Camera-type eye (tissue), 1 donor: Measurements from ENCODE around the gene MILR1. TPM values are rescaled to one million over a fixed set of nuclear protein-coding genes. Genes with fewer than 3 reads are reported as not detected.

Experiments
- total RNA-seq: library from RNA; depleted of rRNA; stranded (reverse); fragments of >200 nt; gene quantifications from one replicate; pipeline ENCODE4 v1.2.3, GENCODE V29; 2014

Gene MILR1, protein sequence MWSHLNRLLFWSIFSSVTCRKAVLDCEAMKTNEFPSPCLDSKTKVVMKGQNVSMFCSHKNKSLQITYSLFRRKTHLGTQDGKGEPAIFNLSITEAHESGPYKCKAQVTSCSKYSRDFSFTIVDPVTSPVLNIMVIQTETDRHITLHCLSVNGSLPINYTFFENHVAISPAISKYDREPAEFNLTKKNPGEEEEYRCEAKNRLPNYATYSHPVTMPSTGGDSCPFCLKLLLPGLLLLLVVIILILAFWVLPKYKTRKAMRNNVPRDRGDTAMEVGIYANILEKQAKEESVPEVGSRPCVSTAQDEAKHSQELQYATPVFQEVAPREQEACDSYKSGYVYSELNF
- total RNA-seq: 2.0 TPM

DNA sequence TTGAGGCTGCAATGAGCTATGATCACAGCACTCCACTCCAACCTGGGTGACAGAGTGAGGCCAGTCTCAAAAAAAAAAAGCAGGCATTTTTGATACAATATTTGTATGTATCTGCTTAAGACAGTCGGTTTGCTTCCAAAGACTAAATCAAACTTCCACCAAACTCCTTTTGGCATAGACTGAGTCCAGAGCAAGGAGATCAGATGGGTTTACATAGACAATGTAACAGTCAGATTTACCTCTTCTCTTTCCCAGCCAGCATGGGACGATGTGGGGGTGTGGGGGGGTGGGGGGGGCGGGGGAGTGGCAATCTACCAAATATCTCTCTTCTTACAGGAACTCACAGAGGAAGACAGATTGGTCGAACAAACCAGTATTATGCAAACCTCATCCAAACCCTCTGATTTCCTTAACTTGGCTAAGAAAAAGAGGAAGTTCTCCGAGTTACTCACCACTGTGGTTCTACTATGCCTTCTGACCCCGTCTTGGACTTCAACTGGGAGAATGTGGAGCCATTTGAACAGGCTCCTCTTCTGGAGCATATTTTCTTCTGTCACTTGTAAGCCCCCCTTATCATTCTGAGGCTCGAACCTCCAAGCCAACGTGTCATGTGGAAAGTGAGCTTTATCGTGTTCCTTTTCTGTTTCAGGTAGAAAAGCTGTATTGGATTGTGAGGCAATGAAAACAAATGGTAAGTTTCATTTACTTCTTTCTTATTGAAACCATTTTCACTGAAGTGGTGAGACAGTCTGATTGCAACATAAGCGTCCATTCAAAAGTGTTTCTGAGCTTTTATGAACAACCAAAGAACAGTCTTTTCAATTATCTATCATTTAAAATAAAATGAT is at the start of gene MILR1:
TSS of gene MILR1 (plus strand) at position 451 of the 848 bp plus-strand sequence. CDS start at position 505, 54 bp downstream.

DNA sequence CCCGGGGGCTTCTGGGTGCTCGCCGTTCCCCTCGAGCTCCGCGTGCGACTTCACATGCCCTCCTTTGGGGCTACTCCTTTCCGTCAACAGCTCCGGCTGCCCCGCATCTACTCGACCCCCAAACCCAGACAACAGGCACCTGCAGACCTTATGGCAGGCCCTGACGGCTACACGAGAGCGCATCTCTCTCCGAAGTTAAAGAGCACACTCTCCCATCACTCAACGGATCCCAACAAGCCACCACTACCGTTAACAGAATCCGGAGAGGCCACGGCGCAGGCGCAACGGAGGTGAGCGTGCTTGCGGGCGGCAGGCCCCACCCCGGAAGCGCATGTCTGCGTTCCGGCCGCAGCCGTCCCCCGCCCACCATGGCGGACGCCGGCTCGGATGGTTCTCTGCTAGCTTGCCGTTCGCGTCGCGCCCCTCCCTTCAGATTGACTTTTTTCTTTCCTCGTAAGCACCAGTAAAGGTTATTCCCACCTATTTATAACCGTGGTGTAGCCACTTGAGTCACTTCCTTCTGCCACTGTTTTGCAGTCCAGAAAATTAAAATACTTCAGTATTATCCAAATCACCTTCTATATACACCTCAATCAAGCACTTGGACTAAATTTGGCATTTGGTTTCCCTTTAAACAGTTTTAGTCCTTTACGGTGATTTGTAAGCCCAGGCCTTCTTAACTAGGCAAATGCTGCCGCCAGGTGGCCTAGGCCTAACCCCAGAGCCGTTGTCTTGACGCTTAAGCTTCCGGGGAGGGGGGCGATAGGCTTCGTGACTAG is 48.1 kb downstream of the MILR1 start, which contains the start of gene POLG2:
TSS of gene POLG2 (minus strand) at position 269 of the 779 bp plus-strand sequence. CDS start at position 183, 86 bp downstream.

DNA sequence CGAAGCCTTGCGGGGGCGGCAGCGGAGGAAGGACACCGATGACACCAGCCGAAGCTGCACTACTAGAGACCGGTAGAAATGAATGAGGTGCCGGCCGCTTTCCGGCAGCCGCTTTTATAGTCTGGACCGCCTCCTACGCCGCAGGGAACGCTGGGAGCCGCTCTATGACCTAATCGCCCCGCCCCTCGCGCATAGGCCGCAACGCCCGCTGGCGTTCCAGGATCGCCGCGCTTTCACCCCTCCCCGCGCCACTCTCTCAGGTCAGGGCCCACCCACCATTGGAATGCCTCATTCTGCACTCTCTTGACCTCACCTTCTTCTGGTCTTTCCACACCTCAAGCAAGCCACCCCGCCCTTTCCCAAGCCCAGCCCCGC is 57.3 kb downstream of the MILR1 start, which contains the start of gene DDX5:
TSS of gene DDX5 (minus strand) at position 89 of the 375 bp plus-strand sequence. CDS start 170 bp downstream, outside the sequence.

DNA sequence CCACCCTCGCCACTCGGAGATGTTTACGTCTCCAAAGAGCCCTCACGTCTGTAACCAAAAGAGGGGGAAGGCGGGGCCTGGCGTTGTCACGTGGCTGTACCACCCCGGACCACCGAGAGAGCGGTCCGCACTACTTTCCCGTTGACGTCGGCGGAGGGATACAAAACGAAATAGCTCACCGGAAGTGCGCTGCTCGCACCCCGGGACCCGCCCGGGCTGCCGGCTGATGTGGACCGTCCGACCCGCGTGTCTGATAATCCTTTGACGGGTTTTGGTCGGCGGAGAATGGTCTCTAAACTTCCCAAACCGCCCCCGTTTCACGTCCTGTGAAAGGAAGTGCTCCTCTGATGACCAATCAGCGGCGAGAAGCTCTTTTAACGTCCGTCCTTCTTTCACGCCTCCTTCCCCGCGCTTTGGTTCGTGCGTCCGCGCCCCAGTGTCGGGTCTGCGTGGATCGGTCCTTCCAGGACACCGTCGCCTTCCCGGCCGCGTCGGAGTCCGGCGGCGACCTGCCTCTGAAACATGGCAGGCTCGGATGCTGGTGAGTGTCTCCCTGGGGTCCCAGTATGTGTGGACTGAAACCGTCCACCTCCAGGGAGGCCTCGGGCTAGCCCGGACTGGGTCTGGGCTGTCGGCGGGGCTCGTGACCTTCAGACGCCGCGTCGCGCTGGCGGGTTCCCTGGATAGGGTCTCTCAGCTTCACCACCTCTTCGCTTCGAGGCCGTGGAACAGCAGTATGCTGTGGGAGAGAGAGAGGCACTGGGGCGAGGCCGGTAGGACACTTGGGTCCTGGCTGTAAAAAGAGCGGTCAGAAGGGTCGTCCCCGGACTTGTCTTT is 57.9 kb downstream of the MILR1 start, which contains the start of gene CEP95:
TSS of gene CEP95 (plus strand) at position 402 of the 837 bp plus-strand sequence. CDS start at position 523, 121 bp downstream.

Other genes starting within 250 kb of the MILR1 start
- gene TEX2, start 185.9 kb upstream of the MILR1 start, total RNA-seq: 48.1 TPM
- gene PECAM1, start 58.3 kb upstream of the MILR1 start, total RNA-seq: 61.3 TPM
- 20.2 TPM for gene POLG2, start 47.9 kb downstream of the MILR1 start, total RNA-seq
- gene DDX5, start 57.2 kb downstream of the MILR1 start, total RNA-seq: 644 TPM
- gene CEP95, start 57.9 kb downstream of the MILR1 start, total RNA-seq: 106 TPM
- 84.8 TPM for gene SMURF2, start 213.2 kb downstream of the MILR1 start, total RNA-seq